Measurements from ENCODE around the gene REEP1. TPM values are rescaled to one million over a fixed set of nuclear protein-coding genes. Genes with fewer than 3 reads are reported as not detected.

Gene REEP1
- total RNA-seq, 5 donors from 2014 or later (not counting 1 experiment from before 2014, with no cell fraction given): 0.12 to 1.0 (median 0.18) TPM; not detected in 1

DNA sequence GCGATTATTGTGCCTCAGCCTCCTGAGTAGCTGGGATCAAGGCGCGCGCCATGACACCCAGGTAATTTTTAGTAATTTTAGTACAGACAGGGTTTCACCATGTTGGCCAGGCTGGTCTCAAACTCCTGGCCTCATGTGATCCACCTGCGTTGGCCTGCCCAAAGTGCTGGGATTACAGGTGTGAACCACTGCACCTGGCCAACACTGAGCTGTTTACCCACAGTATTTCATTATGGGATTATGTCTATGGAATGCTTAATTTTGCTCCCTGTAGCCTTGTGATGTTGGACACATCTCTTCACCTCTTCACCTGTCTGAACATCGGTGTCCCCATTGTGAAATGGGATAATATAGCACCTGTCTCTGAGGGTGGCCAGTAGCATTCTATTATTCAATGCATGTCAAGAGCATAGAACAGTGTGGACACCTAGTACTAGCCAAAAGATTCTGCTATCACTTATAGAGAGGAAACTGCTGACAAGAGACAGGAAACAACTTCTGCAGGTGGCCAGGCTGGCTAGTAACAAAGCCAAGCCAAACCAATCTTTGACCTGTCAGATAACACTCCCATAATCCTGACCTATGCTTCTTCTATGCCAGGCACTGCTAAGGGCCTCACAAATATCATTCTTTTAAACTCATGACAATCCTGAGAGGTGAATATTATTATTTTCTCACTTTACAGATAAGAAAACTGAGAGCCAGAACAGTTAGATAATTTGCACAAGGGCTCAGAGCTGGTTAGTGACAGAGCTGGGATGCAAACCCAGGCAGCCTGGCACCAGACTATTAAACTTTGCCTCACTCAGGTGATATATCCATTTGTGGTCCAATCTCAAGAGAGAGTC lies 29.4 kb upstream of the REEP1 start:
- H3K27me3 ChIP-seq (replicated peaks in 1 of 2; ENCODE audit: control insufficient read depth in 2 of 2, extremely low read depth in 1 of 2, insufficient read depth in 2 of 2, low read length in 1 of 2): no peaks in the 10 kb centered on the region
- Mint-ChIP-seq H3K27ac (peak overlapping the region; percentile 73 to 82), H3K4me1 (peaks cover 40 to 52% (median 41%) of the 10 kb centered on the region in 3 donors), H3K4me3 (no peak overlapping the region), H3K27me3 (no peaks in the 10 kb centered on the region), H3K9me3 (peaks cover 0 to 3% (median 0%) of the 10 kb centered on the region in 3 donors), H3K36me3 (no peaks in the 10 kb centered on the region)
- no peaks in the 10 kb centered on the region for H3K36me3 ChIP-seq (ENCODE audit: control insufficient read depth in 2 of 2, extremely low read depth in 1 of 2, insufficient read depth in 1 of 2, low read length in 1 of 2)
- no peak overlapping the region for H3K27ac ChIP-seq (ENCODE audit: low read length)
- ATAC-seq (replicated peaks in 1 of 4): no peak
- ChIA-PET POLR2A (no interaction called here), CTCF (interaction anchor here in 1 of 2 donors (0.6 to 1.0 kb wide), 3 partner anchors 68 to 261 kb away, joined by 3 read pairs; partner anchors contain the start of gene PTCD3)
- DNase-seq: no peak
- H3K4me3 ChIP-seq (ENCODE audit: control insufficient read depth in 1 of 2, extremely low read depth in 1 of 2, low read length in 1 of 2): no peak overlapping the region
- 100% methylated on average over 3 of the region's 6 CpGs for WGBS (ENCODE audit: insufficient coverage)
- H3K9me3 ChIP-seq: no peaks in the 10 kb centered on the region
- peaks cover 17 to 32% of the 10 kb centered on the region in 2 experiments for H3K4me1 ChIP-seq (ENCODE audit: control insufficient read depth in 1 of 2, extremely low read depth in 1 of 2, insufficient read depth in 2 of 2, low read length in 2 of 2)

DNA sequence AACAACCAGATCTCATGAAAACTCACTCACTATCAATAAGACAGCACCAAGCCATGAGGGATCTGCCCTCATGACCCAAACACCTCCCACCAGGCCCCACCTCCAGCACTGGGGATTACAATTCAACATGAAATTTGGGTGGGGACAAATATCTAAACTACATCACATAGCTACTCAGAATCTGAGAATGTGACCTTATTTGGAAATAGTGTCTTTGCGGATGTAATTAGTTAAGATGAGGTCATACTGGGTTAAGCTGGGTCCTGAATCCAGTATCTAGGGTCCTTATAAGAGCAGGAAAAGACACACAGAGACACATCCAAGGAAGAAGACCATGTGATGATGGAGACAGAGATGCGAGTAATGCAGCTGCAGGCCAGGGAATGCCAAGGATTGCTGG lies 27.5 kb upstream of the REEP1 start:
- Mint-ChIP-seq H3K27me3 (no peaks in the 10 kb centered on the region), H3K4me3 (no peak overlapping the region), H3K27ac (no peak overlapping the region), H3K4me1 (peaks cover 26 to 32% (median 27%) of the 10 kb centered on the region in 3 donors), H3K36me3 (no peaks in the 10 kb centered on the region), H3K9me3 (peaks cover 0 to 3% (median 0%) of the 10 kb centered on the region in 3 donors)
- no peak overlapping the region for H3K27ac ChIP-seq (ENCODE audit: low read length)
- H3K27me3 ChIP-seq (replicated peaks in 1 of 2; ENCODE audit: control insufficient read depth in 2 of 2, extremely low read depth in 1 of 2, insufficient read depth in 2 of 2, low read length in 1 of 2): no peaks in the 10 kb centered on the region
- ChIA-PET CTCF (no interaction called here), POLR2A (interaction anchor here in 1 of 2 donors (0.6 kb wide), 1 partner anchor 123 kb away, joined by 3 read pairs; no protein-coding TSS in a partner anchor)
- peaks cover 12 to 18% of the 10 kb centered on the region in 2 experiments for H3K4me1 ChIP-seq (ENCODE audit: control insufficient read depth in 1 of 2, extremely low read depth in 1 of 2, insufficient read depth in 2 of 2, low read length in 2 of 2)
- DNase-seq (no peak), ATAC-seq (replicated peaks in 1 of 4) (no peak)
- no peaks in the 10 kb centered on the region for H3K36me3 ChIP-seq (ENCODE audit: control insufficient read depth in 2 of 2, extremely low read depth in 1 of 2, insufficient read depth in 1 of 2, low read length in 1 of 2)
- H3K9me3 ChIP-seq: no peaks in the 10 kb centered on the region
- WGBS (ENCODE audit: insufficient coverage): 100% methylated on average over 1 of the region's 2 CpGs
- no peak overlapping the region for H3K4me3 ChIP-seq (ENCODE audit: control insufficient read depth in 1 of 2, extremely low read depth in 1 of 2, low read length in 1 of 2)

DNA sequence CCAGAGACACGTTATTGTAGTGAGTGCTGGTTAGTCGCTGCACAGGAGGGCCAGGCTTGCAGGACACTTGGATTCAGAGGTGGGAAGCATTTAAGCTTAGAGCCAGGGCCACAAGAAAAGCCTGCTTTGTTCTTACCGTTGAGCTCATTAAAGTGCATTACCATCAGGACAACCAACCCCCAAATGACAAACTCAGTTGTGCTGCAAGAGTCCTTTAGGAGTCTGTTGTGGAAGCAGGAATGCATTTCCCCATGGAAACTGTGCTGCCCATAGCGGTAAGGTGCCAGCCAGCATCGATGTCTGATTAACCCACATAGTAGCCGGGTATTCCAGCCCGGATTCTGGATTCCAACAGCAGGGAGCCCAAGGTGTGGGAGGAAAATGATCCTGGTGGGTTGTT lies 23.4 kb upstream of the REEP1 start:
- no peaks in the 10 kb centered on the region for H3K9me3 ChIP-seq
- Mint-ChIP-seq H3K27ac (no peak overlapping the region), H3K4me3 (no peak overlapping the region), H3K4me1 (no peaks in the 10 kb centered on the region), H3K9me3 (peaks cover 0 to 3% (median 0%) of the 10 kb centered on the region in 3 donors), H3K27me3 (peaks cover 0 to 3% of the 10 kb centered on the region in 2 donors), H3K36me3 (no peaks in the 10 kb centered on the region)
- H3K4me1 ChIP-seq (ENCODE audit: control insufficient read depth in 1 of 2, extremely low read depth in 1 of 2, insufficient read depth in 2 of 2, low read length in 2 of 2): no peaks in the 10 kb centered on the region
- POLR2A ChIA-PET: no interaction called here
- ATAC-seq (replicated peaks in 1 of 4) (no peak), DNase-seq (no peak)
- 100% methylated on average over 1 of the region's 7 CpGs for WGBS (ENCODE audit: insufficient coverage)
- H3K27me3 ChIP-seq (replicated peaks in 1 of 2; ENCODE audit: control insufficient read depth in 2 of 2, extremely low read depth in 1 of 2, insufficient read depth in 2 of 2, low read length in 1 of 2): no peaks in the 10 kb centered on the region
- H3K36me3 ChIP-seq (ENCODE audit: control insufficient read depth in 2 of 2, extremely low read depth in 1 of 2, insufficient read depth in 1 of 2, low read length in 1 of 2): no peaks in the 10 kb centered on the region
- no peak overlapping the region for H3K27ac ChIP-seq (ENCODE audit: low read length)
- CTCF ChIA-PET: no interaction called here
- no peak overlapping the region for H3K4me3 ChIP-seq (ENCODE audit: control insufficient read depth in 1 of 2, extremely low read depth in 1 of 2, low read length in 1 of 2)

DNA sequence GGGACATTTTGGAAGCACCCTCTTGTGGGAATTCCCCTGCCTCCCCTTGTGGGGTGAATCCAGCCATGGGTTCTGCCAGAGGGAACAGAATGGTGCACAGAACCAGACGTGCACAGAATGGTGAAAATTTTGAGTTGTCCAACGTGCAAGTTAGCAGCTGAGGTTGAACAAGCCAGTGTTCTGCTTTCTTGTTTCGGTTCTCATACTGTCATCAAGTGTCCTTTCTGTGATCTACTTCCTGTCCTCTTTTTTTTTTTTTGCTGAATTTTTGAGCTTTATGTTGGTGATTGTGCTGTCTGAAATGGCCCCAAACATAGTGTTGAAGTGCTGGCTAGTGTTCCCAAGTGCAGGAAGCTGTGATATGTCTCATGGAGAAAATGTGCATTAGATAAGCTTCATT lies 21.5 kb upstream of the REEP1 start:
- Mint-ChIP-seq H3K4me3 (no peak overlapping the region), H3K27ac (no peak overlapping the region), H3K4me1 (no peaks in the 10 kb centered on the region), H3K36me3 (no peaks in the 10 kb centered on the region), H3K9me3 (no peaks in the 10 kb centered on the region), H3K27me3 (peaks cover 0 to 3% of the 10 kb centered on the region in 2 donors)
- Histone ChIP-seq H3K4me1 (ENCODE audit: control insufficient read depth in 1 of 2, extremely low read depth in 1 of 2, insufficient read depth in 2 of 2, low read length in 2 of 2) (no peaks in the 10 kb centered on the region), H3K9me3 (no peaks in the 10 kb centered on the region), H3K27me3 (replicated peaks in 1 of 2; ENCODE audit: control insufficient read depth in 2 of 2, extremely low read depth in 1 of 2, insufficient read depth in 2 of 2, low read length in 1 of 2) (peaks cover 0 to 3% of the 10 kb centered on the region in 2 experiments), H3K27ac (ENCODE audit: low read length) (no peak overlapping the region), H3K4me3 (ENCODE audit: control insufficient read depth in 1 of 2, extremely low read depth in 1 of 2, low read length in 1 of 2) (no peak overlapping the region), H3K36me3 (ENCODE audit: control insufficient read depth in 2 of 2, extremely low read depth in 1 of 2, insufficient read depth in 1 of 2, low read length in 1 of 2) (no peaks in the 10 kb centered on the region)
- no peak for ATAC-seq (replicated peaks in 1 of 4)
- ChIA-PET POLR2A (interaction anchor here in 1 of 2 donors (0.5 kb wide), 1 partner anchor 55 kb away, joined by 3 read pairs; no protein-coding TSS in a partner anchor), CTCF (interaction anchor here in 1 of 2 donors (0.8 kb wide), 1 partner anchor 13 kb away, joined by 3 read pairs; no protein-coding TSS in a partner anchor)
- 74% methylated on average over 3 of the region's 3 CpGs for WGBS (ENCODE audit: insufficient coverage)
- DNase-seq: no peak

DNA sequence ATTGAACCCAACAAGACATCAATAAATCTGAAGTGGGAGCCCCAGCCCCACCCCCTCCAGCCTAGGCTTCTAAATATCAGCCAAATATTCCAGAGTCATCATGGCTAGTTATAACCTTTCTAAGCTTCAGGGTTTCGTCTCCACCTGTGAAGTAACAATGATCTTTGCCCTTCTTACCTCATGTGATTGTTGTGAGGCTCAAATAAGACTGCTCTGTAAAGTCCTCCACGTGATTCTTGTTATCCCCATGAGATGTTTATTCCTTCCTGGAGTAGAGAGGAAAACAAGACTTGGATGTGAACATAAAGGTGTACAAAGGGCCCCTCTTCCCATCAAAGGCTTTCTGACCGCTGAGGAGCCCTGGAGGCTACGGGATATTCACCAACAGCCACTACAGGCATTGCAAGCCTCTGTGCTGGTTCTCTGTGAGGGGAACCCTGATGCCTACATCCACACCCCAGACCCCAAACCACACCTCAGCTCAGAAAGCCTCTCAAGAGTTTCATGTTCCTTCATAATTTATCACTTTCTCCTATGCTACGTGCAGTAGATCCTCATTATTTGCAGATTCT lies 20.1 kb upstream of the REEP1 start:
- Histone ChIP-seq H3K4me3 (ENCODE audit: control insufficient read depth in 1 of 2, extremely low read depth in 1 of 2, low read length in 1 of 2) (no peak overlapping the region), H3K27ac (ENCODE audit: low read length) (no peak overlapping the region), H3K27me3 (replicated peaks in 1 of 2; ENCODE audit: control insufficient read depth in 2 of 2, extremely low read depth in 1 of 2, insufficient read depth in 2 of 2, low read length in 1 of 2) (peaks cover 0 to 8% of the 10 kb centered on the region in 2 experiments), H3K9me3 (no peaks in the 10 kb centered on the region), H3K36me3 (ENCODE audit: control insufficient read depth in 2 of 2, extremely low read depth in 1 of 2, insufficient read depth in 1 of 2, low read length in 1 of 2) (no peaks in the 10 kb centered on the region), H3K4me1 (ENCODE audit: control insufficient read depth in 1 of 2, extremely low read depth in 1 of 2, insufficient read depth in 2 of 2, low read length in 2 of 2) (no peaks in the 10 kb centered on the region)
- DNase-seq: no peak
- no peaks in the 10 kb centered on the region for H3K4me1 Mint-ChIP-seq
- peaks cover 2 to 3% of the 10 kb centered on the region in 2 donors for H3K27me3 Mint-ChIP-seq
- WGBS (ENCODE audit: insufficient coverage): 92% methylated on average over 2 of the region's 5 CpGs
- ChIA-PET CTCF (no interaction called here), POLR2A (no interaction called here)
- no peaks in the 10 kb centered on the region for H3K36me3 Mint-ChIP-seq
- no peak for ATAC-seq (replicated peaks in 1 of 4)
- no peaks in the 10 kb centered on the region for H3K9me3 Mint-ChIP-seq
- H3K27ac Mint-ChIP-seq: no peak overlapping the region
- H3K4me3 Mint-ChIP-seq: no peak overlapping the region

DNA sequence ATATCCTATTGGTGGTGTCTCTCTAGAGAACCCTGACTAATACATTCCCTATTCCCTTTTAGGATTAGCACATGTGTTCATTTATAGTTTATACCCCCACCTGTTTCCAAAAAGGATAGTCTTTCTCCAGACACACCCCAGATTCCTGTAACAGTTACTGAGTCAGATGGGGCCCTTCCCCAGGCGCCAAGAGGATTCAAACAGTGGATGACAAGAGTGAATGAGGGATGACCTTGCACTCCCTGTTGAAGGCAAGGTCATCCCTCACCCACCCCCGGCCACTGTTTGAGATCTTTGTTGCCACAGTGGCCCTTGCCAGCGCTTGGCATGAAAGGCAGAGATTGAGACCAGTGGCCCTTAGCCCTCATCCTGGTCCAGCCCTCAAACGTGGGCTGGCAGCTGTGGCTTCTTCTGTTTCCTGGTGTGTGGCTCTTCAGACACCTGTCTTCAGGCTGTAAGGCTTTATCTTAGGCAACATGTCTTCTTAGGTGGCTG lies 15.3 kb upstream of the REEP1 start:
- H3K36me3 ChIP-seq (ENCODE audit: control insufficient read depth in 2 of 2, extremely low read depth in 1 of 2, insufficient read depth in 1 of 2, low read length in 1 of 2): peaks cover 0 to 3% of the 10 kb centered on the region in 2 donors
- Mint-ChIP-seq H3K27me3 (peaks cover 8 to 20% of the 10 kb centered on the region in 2 donors), H3K9me3 (peaks cover 0 to 3% (median 0%) of the 10 kb centered on the region in 3 donors), H3K4me1 (no peaks in the 10 kb centered on the region), H3K36me3 (no peaks in the 10 kb centered on the region), H3K27ac (no peak overlapping the region), H3K4me3 (no peak overlapping the region)
- DNase-seq (no peak), ATAC-seq (replicated peaks in 1 of 4) (no peak)
- peaks cover 0 to 27% of the 10 kb centered on the region in 2 experiments for H3K27me3 ChIP-seq (replicated peaks in 1 of 2; ENCODE audit: control insufficient read depth in 2 of 2, extremely low read depth in 1 of 2, insufficient read depth in 2 of 2, low read length in 1 of 2)
- H3K4me3 ChIP-seq (ENCODE audit: control insufficient read depth in 1 of 2, extremely low read depth in 1 of 2, low read length in 1 of 2): no peak overlapping the region
- POLR2A ChIA-PET: no interaction called here
- H3K27ac ChIP-seq (ENCODE audit: low read length): no peak overlapping the region
- 45% methylated on average over 3 of the region's 4 CpGs for WGBS (ENCODE audit: insufficient coverage)
- H3K9me3 ChIP-seq: no peaks in the 10 kb centered on the region
- H3K4me1 ChIP-seq (ENCODE audit: control insufficient read depth in 1 of 2, extremely low read depth in 1 of 2, insufficient read depth in 2 of 2, low read length in 2 of 2): no peaks in the 10 kb centered on the region
- CTCF ChIA-PET: no interaction called here

Measured in T-cell (primary cell).